ENCODE data around the gene MARCHF9. TPM values are rescaled to one million over a fixed set of nuclear protein-coding genes. Genes with fewer than 3 reads are reported as not detected.

MARCHF9 gene
- total RNA-seq, 3 donors from 2014 or later (not counting 1 experiment from before 2014, with no cell fraction given), result 25.4 to 28.4 (median 26.0) TPM

- Histone ChIP-seq H3K36me3 (ENCODE audit: control insufficient read depth, insufficient read depth, low read length) (peaks cover 57% of the 10 kb centered on the region), H3K27me3 (ENCODE audit: control insufficient read depth, insufficient read depth, low read length) (no peaks in the 10 kb centered on the region), H3K4me3 (ENCODE audit: low read length) (no peak overlapping the region), H3K4me1 (ENCODE audit: control insufficient read depth, insufficient read depth, low read length) (peaks cover 6% of the 10 kb centered on the region), H3K27ac (ENCODE audit: low read length) (no peak overlapping the region), H3K9me3 (ENCODE audit: control insufficient read depth, insufficient read depth, low read length) (no peaks in the 10 kb centered on the region)
- Mint-ChIP-seq H3K9me3 (no peaks in the 10 kb centered on the region), H3K27ac (peak overlapping the region; percentile 58 to 74), H3K36me3 (peaks cover 9% of the 10 kb centered on the region), H3K4me1 (peaks cover 17 to 19% of the 10 kb centered on the region in 2 donors), H3K27me3 (ENCODE audit: low read depth in 2 of 2) (no peaks in the 10 kb centered on the region), H3K4me3 (no peak overlapping the region)
- TF ChIP-seq CTCF (IDR thresholded peaks at IDR 0.05), result no peak
- no peak for ATAC-seq
- intact Hi-C loops (cut with micrococcal nuclease), result no loop called here
- whole genome bisulfite sequencing (ENCODE audit: insufficient coverage), result 90% methylated on average over 11 of the region's 11 CpGs
- no peak for DNase-seq
Measured at GRCh38 chr12:57722716-57723629, 31.9 kb upstream of the MARCHF9 start.

- peaks cover 9% of the 10 kb centered on the region for H3K36me3 Mint-ChIP-seq
Measured at GRCh38 chr12:57723630-57723962, 31.3 kb upstream of the MARCHF9 start.

GRCh38 chr12:57724003-57724935, 30.6 kb upstream of the MARCHF9 start:
- Histone ChIP-seq H3K27me3 (ENCODE audit: control insufficient read depth, insufficient read depth, low read length) (no peaks in the 10 kb centered on the region), H3K36me3 (ENCODE audit: control insufficient read depth, insufficient read depth, low read length) (peaks cover 53% of the 10 kb centered on the region), H3K27ac (ENCODE audit: low read length) (no peak overlapping the region), H3K4me3 (ENCODE audit: low read length) (no peak overlapping the region), H3K4me1 (ENCODE audit: control insufficient read depth, insufficient read depth, low read length) (peaks cover 6% of the 10 kb centered on the region), H3K9me3 (ENCODE audit: control insufficient read depth, insufficient read depth, low read length) (no peaks in the 10 kb centered on the region)
- ATAC-seq, result no peak
- Mint-ChIP-seq H3K36me3 (peaks cover 5% of the 10 kb centered on the region), H3K27ac (peak overlapping the region; percentile 58 to 74), H3K9me3 (no peaks in the 10 kb centered on the region), H3K4me3 (no peak overlapping the region), H3K27me3 (ENCODE audit: low read depth in 2 of 2) (no peaks in the 10 kb centered on the region), H3K4me1 (peaks cover 17 to 19% of the 10 kb centered on the region in 2 donors)
- intact Hi-C loops (cut with micrococcal nuclease), result no loop called here
- peak in 1 of 2 donors; percentile 12 for DNase-seq
- no peak for TF ChIP-seq CTCF (IDR thresholded peaks at IDR 0.05)
- WGBS (ENCODE audit: insufficient coverage), result 94% methylated on average over 12 of the region's 12 CpGs

More at GRCh38 chr12:57723630-57723962, 31.3 kb upstream of the MARCHF9 start:
- no peak for TF ChIP-seq CTCF (IDR thresholded peaks at IDR 0.05)
- intact Hi-C loops (cut with micrococcal nuclease), result no loop called here
- Histone ChIP-seq H3K4me3 (ENCODE audit: low read length) (no peak overlapping the region), H3K9me3 (ENCODE audit: control insufficient read depth, insufficient read depth, low read length) (no peaks in the 10 kb centered on the region), H3K27ac (ENCODE audit: low read length) (no peak overlapping the region), H3K27me3 (ENCODE audit: control insufficient read depth, insufficient read depth, low read length) (no peaks in the 10 kb centered on the region), H3K36me3 (ENCODE audit: control insufficient read depth, insufficient read depth, low read length) (peaks cover 55% of the 10 kb centered on the region), H3K4me1 (ENCODE audit: control insufficient read depth, insufficient read depth, low read length) (peaks cover 6% of the 10 kb centered on the region)
- DNase-seq (peak in 1 of 2 donors; percentile 3), ATAC-seq (no peak)
- Mint-ChIP-seq H3K27ac (peak overlapping the region; percentile 58 to 74), H3K4me1 (peaks cover 17 to 19% of the 10 kb centered on the region in 2 donors), H3K27me3 (ENCODE audit: low read depth in 2 of 2) (no peaks in the 10 kb centered on the region), H3K4me3 (no peak overlapping the region), H3K9me3 (no peaks in the 10 kb centered on the region)
- no CpG with 5 or more reads among the region's 2 CpGs for WGBS (ENCODE audit: insufficient coverage)
